HepG2 (cell line): ENCODE measurements around the gene CEP128.

ENCODE experiments used
- BRF2 ChIP-seq: sonication (generic); formaldehyde crosslinking; IDR thresholded peaks from 2 replicates; pipeline ENCODE4 v1.8.1; 2022; ENCODE audit warnings: mild to moderate bottlenecking, missing genetic modification reagents
- EP300 ChIP-seq, 3 experiments: sonication (generic) in 1 of 3; formaldehyde crosslinking in 1 of 3; IDR thresholded peaks; 2 replicates each; pipeline versions ENCODE4 v1.5.1 to v1.6.1; 2011 to 2020; ENCODE audit warnings: low read depth in 2 of 3, low read length in 2 of 3, borderline replicate concordance in 1 of 3, improper control_type of control experiment in 1 of 3, mild to moderate bottlenecking in 1 of 3, missing genetic modification reagents in 1 of 3, moderate library complexity in 1 of 3
- HMG20A ChIP-seq: IDR thresholded peaks from 2 replicates; pipeline ENCODE4 v1.6.1; 2016; ENCODE audit warnings: borderline replicate concordance
- KDM5B ChIP-seq: sonication (generic); formaldehyde crosslinking; IDR thresholded peaks from 2 replicates; pipeline ENCODE4 v1.4.0; 2020; ENCODE audit warnings: missing genetic modification reagents, mild to moderate bottlenecking, borderline replicate concordance
- NFIC ChIP-seq: IDR thresholded peaks from 2 replicates; pipeline ENCODE4 v1.6.1; 2012; ENCODE audit warnings: mild to moderate bottlenecking, low read length, inconsistent platforms
- RAD51 ChIP-seq: fragments of 450-650 bp; IDR thresholded peaks from 2 replicates; pipeline ENCODE4 v1.6.1; 2016; ENCODE audit warnings: borderline replicate concordance
- SALL1 ChIP-seq: sonication (generic); formaldehyde crosslinking; IDR thresholded peaks from 2 replicates; pipeline ENCODE4 v1.8.0; 2022; ENCODE audit warnings: mild to moderate bottlenecking, missing genetic modification reagents
- TF ChIP-seq, protein P1 (sequence below): IDR thresholded peaks from 2 replicates; pipeline ENCODE4 v1.6.1; 2012; ENCODE audit warnings: inconsistent platforms

DNA sequence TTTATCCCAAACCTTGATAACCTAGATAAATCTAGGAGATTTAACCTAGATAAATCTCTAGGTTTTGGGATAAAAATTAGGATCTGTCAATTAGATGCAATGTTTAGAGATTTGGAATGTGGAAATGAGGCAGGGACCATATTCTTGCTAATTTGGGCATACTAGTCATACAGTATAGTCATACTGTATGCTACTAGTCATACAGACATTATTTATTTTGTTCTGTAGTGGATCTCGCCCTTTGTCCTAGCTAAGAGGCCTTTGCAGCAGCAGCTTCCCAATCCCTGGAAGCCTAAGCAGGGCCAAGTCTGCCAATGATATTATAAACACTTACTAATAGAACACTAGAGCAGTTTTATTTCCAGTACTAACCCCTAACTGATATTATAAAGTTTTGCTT, 136.4 kb downstream of the CEP128 start:
- no peak for TF ChIP-seq SALL1 (CRISPR knock-in tag)
- no peak for TF ChIP-seq BRF2 (CRISPR knock-in tag)
- TF ChIP-seq RAD51 = no peak
- no peak for TF ChIP-seq HMG20A (CRISPR knock-in tag)
- no peak for TF ChIP-seq NFIC
- TF ChIP-seq EP300 (IDR thresholded peaks at IDR 0.05; ENCODE audit: low read depth in 2 of 2, low read length in 2 of 2) = no peak
- no peak for TF ChIP-seq EP300 (CRISPR knock-in tag; IDR thresholded peaks at IDR 0.05; ENCODE audit: borderline replicate concordance)
- TF ChIP-seq, protein P1, sequence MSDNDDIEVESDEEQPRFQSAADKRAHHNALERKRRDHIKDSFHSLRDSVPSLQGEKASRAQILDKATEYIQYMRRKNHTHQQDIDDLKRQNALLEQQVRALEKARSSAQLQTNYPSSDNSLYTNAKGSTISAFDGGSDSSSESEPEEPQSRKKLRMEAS = no peak
- no peak for TF ChIP-seq KDM5B (CRISPR knock-in tag)
